HEK293 (cell line): ENCODE measurements around the gene SLC16A10.

Experiments used
- CTCF ChIA-PET: fragments of 350-600 bp; formaldehyde crosslinking; extraction: SDS; loops from one replicate; lab custom pipeline; 2021; ENCODE audit warnings: antibody characterized with exemption; lab: Yijun Ruan, JAX
- POLR2A ChIA-PET: fragments of 300-600 bp; formaldehyde crosslinking; extraction: SDS; loops from one replicate; lab custom pipeline; 2020; ENCODE audit warnings: antibody characterized with exemption, inconsistent platforms; lab: Yijun Ruan, JAX
- H3K27ac ChIP-seq: fragments of 200-500 bp; sonication (Bioruptor generic); 2 replicates; pipeline ENCODE4 v1.5.1; 2014; ENCODE audit warnings: low read depth, low read length, control low read depth, inconsistent platforms; ENCODE audit errors: extremely low read depth
- H3K36me3 ChIP-seq, 2 experiments: fragments of 200-500 bp in 1 of 2; sonication (Bioruptor generic) in 1 of 2; 1 replicate in 1 of 2; 2 replicates in 1 of 2; pipeline ENCODE4 v1.5.1; 2014 to 2017; ENCODE audit warnings: inconsistent platforms in 2 of 2, low read length in 2 of 2; ENCODE audit not compliant: control insufficient read depth in 2 of 2, insufficient read depth in 1 of 2
- H3K4me1 ChIP-seq: fragments of 200-500 bp; sonication (Bioruptor generic); 2 replicates; pipeline ENCODE4 v1.5.1; 2014; ENCODE audit warnings: mild to moderate bottlenecking, low read length, inconsistent platforms; ENCODE audit not compliant: control insufficient read depth, insufficient read depth
- H3K4me3 ChIP-seq: 2 replicates; pipeline ENCODE4 v1.5.1; 2011; ENCODE audit warnings: low read depth, mild to moderate bottlenecking, control low read depth, low read length, moderate library complexity
- H3K9me3 ChIP-seq: fragments of 200-500 bp; sonication (Bioruptor generic); 2 replicates; pipeline ENCODE4 v1.5.1; 2014; ENCODE audit warnings: low read depth, low read length, inconsistent platforms; ENCODE audit not compliant: control insufficient read depth, insufficient read depth
- GLI2 ChIP-seq: fragments of 450-650 bp; formaldehyde crosslinking; IDR thresholded peaks from 2 replicates; pipeline ENCODE4; 2017; ENCODE audit warnings: missing biosample characterization, missing genetic modification characterization, low read depth, borderline replicate concordance
- MEIS1 ChIP-seq: sonication (generic); formaldehyde crosslinking; IDR thresholded peaks from 2 replicates; pipeline ENCODE4 v1.8.1; 2022; ENCODE audit warnings: missing genetic modification reagents, mild to moderate bottlenecking, borderline replicate concordance
- OSR2 ChIP-seq: fragments of 450-650 bp; formaldehyde crosslinking; IDR thresholded peaks from 2 replicates; pipeline ENCODE4 v1.5.1; 2016; ENCODE audit warnings: missing biosample characterization, missing genetic modification characterization
- PATZ1 ChIP-seq: fragments of 450-650 bp; formaldehyde crosslinking; IDR thresholded peaks from 2 replicates; pipeline ENCODE4 v1.5.1; 2016; ENCODE audit warnings: missing biosample characterization, missing genetic modification characterization
- PRDM4 ChIP-seq: fragments of 450-650 bp; formaldehyde crosslinking; IDR thresholded peaks from 2 replicates; pipeline ENCODE4 v1.5.1; 2017; ENCODE audit warnings: missing biosample characterization, missing genetic modification characterization
- YY2 ChIP-seq: fragments of 450-650 bp; formaldehyde crosslinking; IDR thresholded peaks from 2 replicates; pipeline ENCODE4 v1.5.1; 2016; ENCODE audit warnings: missing biosample characterization, missing genetic modification characterization
- ZBTB17 ChIP-seq: fragments of 450-650 bp; formaldehyde crosslinking; IDR thresholded peaks from 2 replicates; pipeline ENCODE4 v1.5.1; 2016; ENCODE audit warnings: missing biosample characterization, missing genetic modification characterization
- ZBTB21 ChIP-seq: fragments of 450-650 bp; formaldehyde crosslinking; IDR thresholded peaks from 2 replicates; pipeline ENCODE4 v1.5.1; 2017; ENCODE audit warnings: missing biosample characterization, missing genetic modification characterization
- ZBTB49 ChIP-seq: fragments of 450-650 bp; formaldehyde crosslinking; IDR thresholded peaks from 2 replicates; pipeline ENCODE4 v1.5.1; 2016; ENCODE audit warnings: missing biosample characterization, missing genetic modification characterization, low read depth
- ZBTB8A ChIP-seq: fragments of 450-650 bp; formaldehyde crosslinking; IDR thresholded peaks from 2 replicates; pipeline ENCODE4 v1.5.1; 2016; ENCODE audit warnings: missing biosample characterization, missing genetic modification characterization
- ZEB2 ChIP-seq: fragments of 450-650 bp; formaldehyde crosslinking; IDR thresholded peaks from 2 replicates; pipeline ENCODE4 v1.5.1; 2016; ENCODE audit warnings: missing biosample characterization, missing genetic modification characterization
- ZNF114 ChIP-seq: fragments of 450-650 bp; formaldehyde crosslinking; IDR thresholded peaks from 2 replicates; pipeline ENCODE4 v1.5.0; 2017; ENCODE audit warnings: missing biosample characterization, missing genetic modification characterization
- ZNF26 ChIP-seq: fragments of 450-650 bp; formaldehyde crosslinking; IDR thresholded peaks from 2 replicates; pipeline ENCODE4 v1.5.1; 2016; ENCODE audit warnings: missing biosample characterization, missing genetic modification characterization
- ZNF292 ChIP-seq: fragments of 450-650 bp; formaldehyde crosslinking; IDR thresholded peaks from 2 replicates; pipeline ENCODE4 v1.5.1; 2016; ENCODE audit warnings: low read depth, missing biosample characterization, missing genetic modification characterization, borderline replicate concordance
- ZNF324 ChIP-seq: fragments of 450-650 bp; formaldehyde crosslinking; IDR thresholded peaks from 2 replicates; pipeline ENCODE4 v1.5.1; 2016; ENCODE audit warnings: missing biosample characterization, missing genetic modification characterization
- ZNF391 ChIP-seq: fragments of 450-650 bp; formaldehyde crosslinking; IDR thresholded peaks from 2 replicates; pipeline ENCODE4 v1.5.1; 2016; ENCODE audit warnings: low read depth, missing biosample characterization, missing genetic modification characterization, borderline replicate concordance
- ZNF513 ChIP-seq: fragments of 450-650 bp; IDR thresholded peaks from 2 replicates; pipeline ENCODE4 v1.5.1; 2018; ENCODE audit warnings: missing biosample characterization, missing genetic modification characterization
- ZNF610 ChIP-seq: fragments of 450-650 bp; formaldehyde crosslinking; IDR thresholded peaks from 2 replicates; pipeline ENCODE4 v1.5.1; 2016; ENCODE audit warnings: missing biosample characterization, missing genetic modification characterization, borderline replicate concordance
- ZNF621 ChIP-seq: fragments of 450-650 bp; formaldehyde crosslinking; IDR thresholded peaks from 2 replicates; pipeline ENCODE4 v1.5.1; 2017; ENCODE audit warnings: missing biosample characterization, missing genetic modification characterization
- ZNF76 ChIP-seq: fragments of 450-650 bp; formaldehyde crosslinking; IDR thresholded peaks from 2 replicates; pipeline ENCODE4; 2016; ENCODE audit warnings: low read depth, missing biosample characterization, missing genetic modification characterization, borderline replicate concordance
- ZNF791 ChIP-seq: fragments of 450-650 bp; formaldehyde crosslinking; IDR thresholded peaks from 2 replicates; pipeline ENCODE4 v1.5.1; 2016; ENCODE audit warnings: missing biosample characterization, missing genetic modification characterization
- ZNF830 ChIP-seq: fragments of 450-650 bp; IDR thresholded peaks from 2 replicates; pipeline ENCODE4 v1.5.0; 2018; ENCODE audit warnings: missing biosample characterization, missing genetic modification characterization, low read depth, mild to moderate bottlenecking, moderate library complexity
- ZXDB ChIP-seq: fragments of 450-650 bp; formaldehyde crosslinking; IDR thresholded peaks from 2 replicates; pipeline ENCODE4 v1.5.1; 2016; ENCODE audit warnings: missing biosample characterization, missing genetic modification characterization

SLC16A10 gene

GRCh38 chr6:111278731-111279130 is 191.4 kb downstream of the SLC16A10 start:
- Histone ChIP-seq H3K27ac (no peak overlapping the region), H3K4me3 (no peak overlapping the region), H3K4me1 (no peaks in the 10 kb centered on the region), H3K36me3 (peaks cover 35 to 85% of the 10 kb centered on the region in 2 experiments), H3K9me3 (no peaks in the 10 kb centered on the region)
- ChIA-PET POLR2A (no interaction called here), CTCF (interaction anchor here (1.0 kb wide), 1 partner anchor 279 kb away, joined by 3 read pairs; no protein-coding TSS in a partner anchor)
- TF ChIP-seq ZNF324 (no peak), ZNF791 (no peak), ZNF391 (no peak), ZNF830 (tag by site-specific recombination) (no peak), ZBTB49 (tag by site-specific recombination) (no peak), ZEB2 (no peak), ZNF114 (no peak), PRDM4 (tag by site-specific recombination) (no peak)

- Histone ChIP-seq H3K27ac (no peak overlapping the region), H3K4me3 (no peak overlapping the region), H3K9me3 (no peaks in the 10 kb centered on the region), H3K4me1 (no peaks in the 10 kb centered on the region), H3K36me3 (peaks cover 18 to 70% of the 10 kb centered on the region in 2 experiments)
- ChIA-PET POLR2A (no interaction called here), CTCF (interaction anchor here (0.9 kb wide), 1 partner anchor 21 kb away, joined by 3 read pairs; a partner anchor contains a TSS)
- TF ChIP-seq PATZ1 (tag by site-specific recombination) (no peak), ZNF76 (tag by site-specific recombination) (no peak), ZBTB17 (tag by site-specific recombination) (no peak), ZNF292 (no peak), ZBTB8A (tag by site-specific recombination) (no peak), ZBTB21 (no peak), ZNF791 (no peak), ZNF610 (no peak), ZNF621 (tag by site-specific recombination) (no peak), YY2 (tag by site-specific recombination) (no peak), ZNF26 (tag by site-specific recombination) (no peak), GLI2 (no peak), ZNF513 (tag by site-specific recombination) (no peak), ZXDB (tag by site-specific recombination) (no peak), MEIS1 (CRISPR knock-in tag) (no peak), OSR2 (no peak)
These were observed 193.2 kb downstream of the SLC16A10 start for GRCh38 chr6:111280445-111280955.
